Measurements from ENCODE around the gene ZBTB4. TPM values are rescaled to one million over a fixed set of nuclear protein-coding genes. Genes with fewer than 3 reads are reported as not detected.
"Not testable (repeated sequence)": the region's sequence is repeated elsewhere in the genome, so short reads cannot be mapped to it uniquely, and the experiment has no call there.

Gene ZBTB4
- total RNA-seq, 2 experiments from 2014 or later, result 24.5 to 27.7 TPM

DNA sequence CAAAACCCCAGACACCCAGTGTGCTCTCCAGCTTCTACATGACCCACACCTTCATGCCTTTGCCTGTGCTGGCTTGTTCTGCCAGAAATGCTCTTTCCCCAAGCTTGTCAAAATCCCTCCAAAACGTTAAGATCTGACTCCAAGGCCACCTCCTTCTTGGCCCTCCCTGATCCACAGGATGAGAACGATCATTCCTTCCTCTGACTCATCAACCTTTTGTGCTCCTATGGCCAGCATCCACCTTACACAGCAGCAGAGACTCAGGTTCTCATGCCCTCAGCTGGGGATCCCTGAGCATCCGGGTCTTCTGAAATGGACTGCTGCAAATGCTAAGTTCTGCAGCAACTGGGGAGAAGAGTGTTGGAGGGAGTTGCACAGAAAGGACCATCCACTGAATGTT lies 2.9 kb downstream of the ZBTB4 start:
- no peak for ATAC-seq
- no peaks in the 10 kb centered on the region for H3K27me3 Mint-ChIP-seq
- H3K9me3 Mint-ChIP-seq (ENCODE audit: low read depth), result no peaks in the 10 kb centered on the region
- no peak overlapping the region for H3K4me3 Mint-ChIP-seq
- H3K36me3 Mint-ChIP-seq, result peaks cover 3% of the 10 kb centered on the region
- CTCF ChIA-PET, result interaction anchor here (0.9 to 2.8 kb wide), 7 partner anchors 10 to 121 kb away, joined by 3 to 18 read pairs (median 3); partner anchors contain the start of genes SENP3 and TMEM95
- H3K4me1 Mint-ChIP-seq, result peaks cover 51% of the 10 kb centered on the region
- DNase-seq, result no peak
- H3K27ac Mint-ChIP-seq, result peak overlapping the region; percentile 52

DNA sequence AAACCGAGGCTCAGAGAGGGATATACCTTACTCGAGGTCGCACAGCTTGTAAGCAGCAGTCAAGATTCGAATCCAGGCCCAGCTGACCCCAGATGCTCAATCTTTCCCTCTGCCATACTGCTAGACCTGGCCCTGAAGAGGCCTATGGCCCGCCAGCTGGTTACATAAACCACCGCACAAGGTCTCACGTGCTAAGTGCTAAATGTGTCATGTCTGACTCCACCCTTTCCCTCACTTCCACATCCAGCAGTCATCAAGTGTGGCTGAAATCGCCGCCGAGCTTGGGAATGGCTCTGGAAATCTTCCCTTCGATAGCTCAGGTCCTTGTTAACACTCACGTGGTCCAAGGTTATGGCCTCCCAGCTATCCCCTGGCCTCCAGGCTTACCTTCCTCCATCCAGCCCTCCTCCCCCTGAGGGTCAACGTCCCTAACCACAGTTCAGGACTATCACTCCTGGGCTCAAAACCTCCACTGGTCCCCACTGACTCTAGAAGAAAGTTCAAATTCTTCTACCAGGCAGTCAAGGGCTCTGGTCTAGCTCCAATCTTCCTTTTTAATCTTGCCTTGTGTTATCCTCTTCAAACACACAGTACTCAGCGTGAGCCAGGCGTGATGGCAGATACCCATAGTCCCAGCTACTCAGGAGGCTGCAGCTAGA lies 3.5 kb downstream of the ZBTB4 start:
- no peak for ATAC-seq
- peaks cover 3% of the 10 kb centered on the region for H3K36me3 Mint-ChIP-seq
- CTCF ChIA-PET, result interaction anchor here (0.9 to 2.8 kb wide), 4 partner anchors 11 to 84 kb away, joined by 3 to 18 read pairs (median 3); no protein-coding TSS in a partner anchor

DNA sequence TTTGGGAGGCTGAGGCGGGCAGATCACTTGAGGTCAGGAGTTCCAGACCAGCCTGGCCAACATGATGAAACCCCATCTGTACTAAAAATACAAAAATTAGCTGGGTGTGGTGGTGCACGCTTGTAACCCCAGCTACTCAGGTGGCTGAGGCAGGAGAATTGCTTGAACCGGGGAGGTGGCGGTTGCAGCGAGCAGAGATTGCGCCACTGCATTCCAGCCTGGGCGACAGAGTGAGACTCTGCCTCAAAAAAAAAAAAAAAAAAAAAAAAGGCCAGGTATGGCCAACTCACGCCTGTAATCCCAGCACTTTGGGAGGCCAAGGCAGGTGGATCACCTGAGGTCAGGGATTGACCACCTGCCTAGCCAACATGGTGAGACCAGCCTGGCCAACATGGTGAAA lies 4.7 kb downstream of the ZBTB4 start:
- peaks cover 39% of the 10 kb centered on the region for H3K4me1 Mint-ChIP-seq
- H3K36me3 Mint-ChIP-seq; H3K9me3 Mint-ChIP-seq (ENCODE audit: low read depth); H3K27ac Mint-ChIP-seq; ATAC-seq; H3K4me3 Mint-ChIP-seq; H3K27me3 Mint-ChIP-seq; DNase-seq: not testable (repeated sequence)
- CTCF ChIA-PET, result interaction anchor here (0.6 kb wide), 1 partner anchor 236 kb away, joined by 3 read pairs; no protein-coding TSS in a partner anchor

More for the DNA sequence above, 3.5 kb downstream of the ZBTB4 start:
- no peaks in the 10 kb centered on the region for H3K27me3 Mint-ChIP-seq
- H3K27ac Mint-ChIP-seq, result peak overlapping the region; percentile 52
- DNase-seq, result no peak
- H3K4me3 Mint-ChIP-seq, result no peak overlapping the region
- peaks cover 49% of the 10 kb centered on the region for H3K4me1 Mint-ChIP-seq
- no peaks in the 10 kb centered on the region for H3K9me3 Mint-ChIP-seq (ENCODE audit: low read depth)

DNA sequence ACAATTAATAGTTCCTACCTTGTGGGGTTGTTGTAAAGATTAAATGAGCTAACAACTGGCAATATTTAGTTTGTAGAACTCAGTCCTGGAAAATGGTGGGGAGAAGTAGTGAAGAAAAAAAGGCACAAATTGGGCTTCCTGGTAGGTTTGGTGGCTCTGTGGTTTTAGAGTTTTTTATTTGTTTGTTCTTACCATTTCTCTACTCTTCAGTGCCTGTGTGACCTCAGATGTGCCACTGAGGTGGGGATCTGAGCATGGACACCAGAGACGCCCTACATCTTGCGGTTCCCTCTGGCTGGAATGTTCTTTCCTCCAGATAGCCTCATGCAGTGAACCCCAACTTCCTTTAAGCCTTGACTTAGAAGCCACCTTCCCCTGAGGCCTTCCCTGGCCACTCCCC lies 7.7 kb downstream of the ZBTB4 start:
- H3K4me1 Mint-ChIP-seq, result peaks cover 20% of the 10 kb centered on the region
- DNase-seq (no peak), ATAC-seq (no peak)
- H3K36me3 Mint-ChIP-seq, result no peaks in the 10 kb centered on the region
- CTCF ChIA-PET, result interaction anchor here (1.1 to 1.5 kb wide), 2 partner anchors 9 to 35 kb away, joined by 4 to 5 read pairs; no protein-coding TSS in a partner anchor
- no peak overlapping the region for H3K4me3 Mint-ChIP-seq
- H3K27me3 Mint-ChIP-seq, result no peaks in the 10 kb centered on the region
- H3K27ac Mint-ChIP-seq, result peak overlapping the region; percentile 31
- no peaks in the 10 kb centered on the region for H3K9me3 Mint-ChIP-seq (ENCODE audit: low read depth)

DNA sequence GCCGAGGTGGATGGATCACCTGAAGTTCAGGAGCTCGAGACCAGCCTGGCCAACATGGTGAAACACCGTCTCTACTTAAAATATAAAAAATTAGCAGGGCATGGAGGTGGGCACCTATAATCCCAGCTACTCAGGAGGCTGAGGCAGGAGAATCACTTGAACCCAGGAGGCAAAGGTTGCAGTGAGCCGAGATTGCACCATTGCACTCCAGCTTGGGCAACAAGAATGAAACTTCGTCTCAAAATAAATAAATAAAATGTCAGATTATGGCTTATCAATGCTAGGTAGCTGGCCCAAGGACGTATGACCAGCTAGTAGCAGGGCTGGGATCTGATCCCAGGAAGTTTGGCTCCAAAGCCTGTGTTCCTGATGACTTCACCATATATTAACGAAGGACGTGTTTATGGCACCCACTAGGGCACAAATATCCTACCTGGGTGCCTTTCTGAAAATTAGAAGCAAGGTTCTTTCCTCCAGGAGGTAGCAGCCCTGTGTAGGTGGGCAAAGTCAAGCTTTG lies 8.9 kb downstream of the ZBTB4 start:
- H3K4me3 Mint-ChIP-seq; H3K27me3 Mint-ChIP-seq; H3K9me3 Mint-ChIP-seq (ENCODE audit: low read depth); DNase-seq; H3K36me3 Mint-ChIP-seq; ATAC-seq; H3K27ac Mint-ChIP-seq: not testable (repeated sequence)
- H3K4me1 Mint-ChIP-seq, result peaks cover 10% of the 10 kb centered on the region
- CTCF ChIA-PET, result interaction anchor here (1.0 to 1.6 kb wide), 2 partner anchors 9 to 34 kb away, joined by 4 to 5 read pairs; partner anchors contain the start of gene ZBTB4

DNA sequence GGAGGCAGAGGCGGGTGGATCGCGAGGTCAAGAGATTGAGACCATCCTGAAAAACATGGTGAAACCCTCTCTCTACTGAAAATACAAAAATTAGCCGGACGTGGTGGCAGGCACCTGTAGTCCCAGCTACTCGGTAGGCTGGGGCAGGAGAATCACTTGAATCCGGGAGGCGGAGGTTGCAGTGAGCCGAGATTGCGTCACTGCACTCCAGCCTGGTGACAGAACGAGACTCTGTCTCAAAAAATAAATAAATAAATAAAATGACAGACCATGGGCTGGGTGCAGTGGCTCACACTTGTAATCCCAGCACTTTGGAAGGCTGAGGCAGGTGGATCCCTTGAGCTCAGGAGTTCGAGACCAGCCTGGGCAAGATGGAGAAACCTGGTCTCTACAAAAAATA lies 9.6 kb downstream of the ZBTB4 start:
- not testable (repeated sequence) for H3K36me3 Mint-ChIP-seq; DNase-seq; H3K27ac Mint-ChIP-seq; H3K4me3 Mint-ChIP-seq; ATAC-seq; H3K27me3 Mint-ChIP-seq; H3K9me3 Mint-ChIP-seq (ENCODE audit: low read depth)
- CTCF ChIA-PET, result interaction anchor here (1.6 kb wide), 1 partner anchor 33 kb away, joined by 4 read pairs; no protein-coding TSS in a partner anchor
- peaks cover 10% of the 10 kb centered on the region for H3K4me1 Mint-ChIP-seq

DNA sequence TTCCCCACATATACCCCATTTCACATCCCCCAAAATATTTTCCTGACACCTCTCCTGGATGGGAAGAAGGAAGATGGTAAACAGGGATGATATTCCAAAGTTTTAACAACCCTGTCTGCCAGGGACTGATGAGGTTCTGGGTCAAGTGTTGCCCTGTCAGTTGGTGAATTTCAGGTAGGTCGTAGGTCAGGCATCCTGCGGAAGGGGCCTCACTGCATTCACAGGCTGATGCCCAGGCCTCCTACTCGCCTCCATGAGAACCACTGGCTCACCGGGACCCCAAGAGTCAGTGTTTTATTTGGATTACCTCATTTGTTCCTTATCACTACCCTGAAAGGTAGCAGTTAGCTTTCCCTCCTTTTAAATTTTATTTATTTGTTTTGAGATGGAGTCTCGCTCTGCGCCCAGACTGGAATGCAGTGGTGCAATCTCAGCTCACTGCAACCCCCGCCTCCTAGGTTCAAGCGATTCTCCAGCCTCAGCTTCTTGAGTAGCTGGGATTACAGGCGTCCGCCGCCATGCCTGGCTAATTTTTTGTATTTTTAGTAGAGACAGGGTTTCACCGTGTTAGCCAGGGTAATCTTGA lies 10.5 kb downstream of the ZBTB4 start:
- peaks cover 10% of the 10 kb centered on the region for H3K4me1 Mint-ChIP-seq
- H3K27ac Mint-ChIP-seq, result no peak overlapping the region
- H3K36me3 Mint-ChIP-seq, result peaks cover 2% of the 10 kb centered on the region
- DNase-seq (no peak), ATAC-seq (no peak)
- CTCF ChIA-PET, result interaction anchor here (1.5 kb wide), 1 partner anchor 32 kb away, joined by 3 read pairs; no protein-coding TSS in a partner anchor
- no peak overlapping the region for H3K4me3 Mint-ChIP-seq
- no peaks in the 10 kb centered on the region for H3K9me3 Mint-ChIP-seq (ENCODE audit: low read depth)
- no peaks in the 10 kb centered on the region for H3K27me3 Mint-ChIP-seq

DNA sequence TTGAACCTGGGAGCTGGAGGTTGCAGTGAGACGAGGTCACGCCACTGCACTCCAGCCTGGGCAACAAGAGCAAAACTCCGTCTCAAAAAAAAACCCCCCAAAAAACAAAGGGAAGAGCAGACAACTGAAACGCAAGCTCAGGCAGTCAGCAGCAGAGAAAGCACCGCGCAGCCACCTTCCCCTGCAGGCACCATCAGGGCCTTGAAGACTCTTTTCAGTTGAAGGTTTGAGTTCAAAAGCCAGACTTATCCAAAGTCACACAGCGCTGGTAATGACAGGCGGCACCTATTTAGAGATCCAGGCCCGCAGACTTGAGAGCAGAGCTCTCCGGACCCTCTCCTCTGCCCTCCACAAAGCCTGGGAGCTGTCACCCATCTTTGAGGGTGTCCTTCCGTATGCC lies 11.1 kb downstream of the ZBTB4 start:
- no peak overlapping the region for H3K27ac Mint-ChIP-seq
- H3K9me3 Mint-ChIP-seq (ENCODE audit: low read depth), result no peaks in the 10 kb centered on the region
- DNase-seq, result no peak

DNA sequence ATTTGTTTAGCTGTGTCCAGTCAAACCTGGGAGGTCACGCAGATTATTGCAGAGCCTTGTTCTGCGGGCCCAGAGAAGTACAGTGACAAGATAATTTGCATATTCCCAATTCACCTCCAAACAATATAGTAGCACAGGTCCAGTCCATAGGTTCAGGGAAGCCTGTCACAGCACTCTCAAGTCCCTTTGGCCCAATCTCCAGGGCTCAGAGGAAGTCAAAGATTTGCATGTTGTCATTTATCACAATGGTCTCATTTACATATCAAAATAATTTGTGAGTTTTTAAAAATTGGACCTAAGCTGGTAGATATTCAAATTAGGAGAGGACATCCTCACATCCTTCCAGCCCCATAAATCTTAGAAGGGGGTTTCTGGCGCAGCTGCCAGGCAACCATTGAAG lies 11.9 kb downstream of the ZBTB4 start:
- DNase-seq (no peak), ATAC-seq (no peak)
- Mint-ChIP-seq H3K4me1 (peaks cover 10% of the 10 kb centered on the region), H3K9me3 (ENCODE audit: low read depth) (no peaks in the 10 kb centered on the region), H3K27me3 (no peaks in the 10 kb centered on the region), H3K4me3 (no peak overlapping the region), H3K36me3 (peaks cover 2% of the 10 kb centered on the region), H3K27ac (no peak overlapping the region)
- CTCF ChIA-PET, result interaction anchor here (1.0 to 1.5 kb wide), 3 partner anchors 11 to 112 kb away, joined by 3 to 4 read pairs (median 3); no protein-coding TSS in a partner anchor

More for the DNA sequence above, 11.1 kb downstream of the ZBTB4 start:
- ATAC-seq, result no peak
- Mint-ChIP-seq H3K4me1 (peaks cover 10% of the 10 kb centered on the region), H3K36me3 (peaks cover 2% of the 10 kb centered on the region), H3K4me3 (no peak overlapping the region), H3K27me3 (no peaks in the 10 kb centered on the region)
- CTCF ChIA-PET, result interaction anchor here (1.0 to 1.5 kb wide), 2 partner anchors 31 to 113 kb away, joined by 3 read pairs; no protein-coding TSS in a partner anchor

DNA sequence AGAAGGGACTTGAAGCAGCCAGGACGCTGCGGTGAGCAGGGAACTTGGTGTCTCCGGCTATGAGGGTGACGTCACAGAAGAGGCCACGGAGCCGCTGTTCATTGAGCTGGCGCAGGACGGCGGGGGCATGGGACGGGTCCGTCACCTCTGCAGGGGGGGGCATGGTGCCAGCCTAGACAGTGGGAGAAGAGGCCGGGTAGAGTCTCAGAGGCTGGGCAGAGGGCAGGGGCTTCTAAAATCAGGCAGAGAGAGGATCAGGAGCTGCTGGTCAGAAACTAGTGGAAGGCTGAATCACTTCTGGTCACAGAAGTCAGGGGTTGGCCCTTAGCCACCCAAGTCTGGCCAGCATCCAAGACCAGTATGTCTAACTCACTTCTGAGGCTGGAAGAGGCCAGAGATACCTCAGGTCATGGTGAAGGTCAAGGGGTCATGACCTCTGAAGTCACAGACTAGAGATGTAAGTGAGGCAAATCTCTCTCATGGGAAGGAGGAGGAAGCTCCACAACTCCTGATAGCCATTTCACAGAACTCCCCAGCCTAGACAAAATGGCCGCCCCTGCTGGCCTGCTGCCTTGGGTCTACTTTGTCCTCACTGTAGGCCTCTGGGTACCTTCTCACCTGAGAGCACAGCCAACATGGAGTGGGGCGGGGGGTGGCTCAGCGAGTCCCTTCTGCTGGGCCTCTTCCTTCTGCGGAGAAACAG lies 12.6 kb downstream of the ZBTB4 start:
- ATAC-seq, result no peak
- H3K4me3 Mint-ChIP-seq, result no peak overlapping the region
- CTCF ChIA-PET, result interaction anchor here (1.0 to 1.3 kb wide), 3 partner anchors 10 to 48 kb away, joined by 3 to 4 read pairs (median 4); no protein-coding TSS in a partner anchor
- peaks cover 7% of the 10 kb centered on the region for H3K4me1 Mint-ChIP-seq
- peaks cover 2% of the 10 kb centered on the region for H3K36me3 Mint-ChIP-seq
- peak overlapping the region; percentile 49 for H3K27ac Mint-ChIP-seq
- no peaks in the 10 kb centered on the region for H3K9me3 Mint-ChIP-seq (ENCODE audit: low read depth)
- no peak for DNase-seq
- H3K27me3 Mint-ChIP-seq, result no peaks in the 10 kb centered on the region

DNA sequence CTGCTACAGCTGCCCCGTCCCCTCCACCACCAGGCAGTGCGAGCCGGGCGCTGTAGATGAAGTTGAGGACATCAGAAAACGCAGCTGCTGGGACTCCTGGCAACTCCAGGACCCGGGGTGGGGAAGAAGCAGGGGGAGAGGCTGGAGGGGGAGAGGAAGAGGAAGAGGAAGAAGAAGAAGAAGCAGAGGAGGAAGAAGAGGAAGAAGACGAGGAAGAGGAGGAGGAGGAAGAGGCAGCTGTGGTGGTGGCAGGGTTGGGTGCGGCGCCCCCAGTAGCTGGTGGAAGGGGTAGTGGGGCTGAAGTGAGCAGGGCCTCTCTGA lies 13.2 kb downstream of the ZBTB4 start:
- no peak for DNase-seq
- ATAC-seq, result no peak
- Mint-ChIP-seq H3K36me3 (peaks cover 5% of the 10 kb centered on the region), H3K9me3 (ENCODE audit: low read depth) (no peaks in the 10 kb centered on the region), H3K27ac (no peak overlapping the region), H3K4me3 (no peak overlapping the region), H3K27me3 (no peaks in the 10 kb centered on the region), H3K4me1 (peaks cover 2% of the 10 kb centered on the region)
- CTCF ChIA-PET, result interaction anchor here (1.0 to 1.3 kb wide), 3 partner anchors 9 to 48 kb away, joined by 3 to 4 read pairs (median 4); no protein-coding TSS in a partner anchor

DNA sequence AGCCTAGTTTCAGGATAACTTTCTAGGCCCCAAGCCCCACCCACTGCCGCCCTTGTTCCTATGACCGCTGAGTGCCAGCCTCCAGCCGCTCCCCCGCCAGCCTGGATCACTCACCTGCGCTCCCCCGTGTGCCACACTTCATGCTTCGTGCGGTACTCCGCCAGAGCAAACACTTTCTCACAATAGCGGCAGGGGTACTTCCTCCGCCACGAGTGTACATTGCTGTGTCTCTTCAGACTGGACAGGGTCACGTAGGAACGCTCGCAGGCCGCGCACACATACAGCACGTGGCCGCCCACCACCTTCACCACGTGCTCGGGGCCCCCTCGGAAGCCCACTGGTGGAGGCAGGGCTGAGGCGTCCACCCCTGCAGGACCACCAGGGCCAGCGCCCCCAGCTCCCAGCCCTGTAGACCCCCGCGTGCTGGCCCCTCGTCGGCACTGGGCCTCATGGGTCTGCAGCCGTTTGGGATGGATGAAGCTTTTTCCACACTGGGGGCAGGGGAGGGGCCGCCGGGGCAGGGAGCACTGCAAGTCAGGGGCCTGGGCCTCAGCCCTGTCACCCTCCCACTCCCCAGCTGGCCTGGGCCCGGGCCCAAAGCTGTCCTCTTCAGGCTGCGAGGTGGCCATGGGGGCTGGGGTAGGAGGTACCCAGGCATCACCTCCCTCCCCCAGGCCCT lies 13.7 kb downstream of the ZBTB4 start:
- no peak overlapping the region for H3K27ac Mint-ChIP-seq
- H3K4me3 Mint-ChIP-seq, result no peak overlapping the region
- ATAC-seq (no peak), DNase-seq (no peak)
- no peaks in the 10 kb centered on the region for H3K27me3 Mint-ChIP-seq
- CTCF ChIA-PET, result interaction anchor here (1.1 kb wide), 1 partner anchor 49 kb away, joined by 3 read pairs; no protein-coding TSS in a partner anchor
- H3K4me1 Mint-ChIP-seq, result peaks cover 2% of the 10 kb centered on the region
- peaks cover 7% of the 10 kb centered on the region for H3K36me3 Mint-ChIP-seq
- H3K9me3 Mint-ChIP-seq (ENCODE audit: low read depth), result no peaks in the 10 kb centered on the region

All from activated CD8-positive, alpha-beta memory T cell treated with anti-CD3 and anti-CD28 coated beads, Interleukin-2, amount 10 ng/mL, durations not matched to agents 7 days and 5 days (primary cell).